Trophoblast cell (in vitro differentiated cells and primary cell): Measurements from ENCODE around the gene MRPS31.

Experiments
- DNase-seq, 2 donors: peaks; one replicate each; pipeline ENCODE4 v3.0.0-alpha.2; 2016
- H2AFZ ChIP-seq: 2 replicates; pipeline ENCODE4 v1.6.1; 2013; ENCODE audit warnings: low read length, moderate library complexity, mild to moderate bottlenecking; ENCODE audit not compliant: insufficient read depth, poor library complexity
- H2AK5ac ChIP-seq: 2 replicates; pipeline ENCODE4 v1.6.1; 2013; ENCODE audit warnings: mild to moderate bottlenecking, low read length
- H2BK120ac ChIP-seq: 2 replicates; pipeline ENCODE4 v1.6.1; 2013; ENCODE audit warnings: low read length, mild to moderate bottlenecking, moderate library complexity; ENCODE audit not compliant: insufficient read depth, poor library complexity
- H2BK12ac ChIP-seq: 2 replicates; pipeline ENCODE4 v1.6.1; 2013; ENCODE audit warnings: mild to moderate bottlenecking, low read length, moderate library complexity
- H2BK5ac ChIP-seq: 2 replicates; pipeline ENCODE4 v1.6.1; 2013; ENCODE audit warnings: low read length, low read depth, moderate library complexity, mild to moderate bottlenecking; ENCODE audit not compliant: poor library complexity
- H3K14ac ChIP-seq: 2 replicates; pipeline ENCODE4 v1.6.1; 2013; ENCODE audit warnings: mild to moderate bottlenecking, low read length
- H3K18ac ChIP-seq: 2 replicates; pipeline ENCODE4 v1.6.1; 2013; ENCODE audit warnings: mild to moderate bottlenecking, low read length
- H3K23ac ChIP-seq: 2 replicates; pipeline ENCODE4 v1.6.1; 2013; ENCODE audit warnings: low read length
- H3K27ac ChIP-seq: 2 replicates; pipeline ENCODE4 v1.5.1; 2013; ENCODE audit warnings: low read depth, mild to moderate bottlenecking, inconsistent platforms, low read length, moderate library complexity
- H3K27me3 ChIP-seq: 2 replicates; pipeline ENCODE4 v1.6.1; 2013; ENCODE audit warnings: inconsistent platforms, mild to moderate bottlenecking, low read length, moderate library complexity; ENCODE audit not compliant: insufficient read depth
- H3K36me3 ChIP-seq, 2 experiments: 1 replicate in 1 of 2; 2 replicates in 1 of 2; pipeline ENCODE4 v1.6.1; 2013; ENCODE audit warnings: low read length in 2 of 2, mild to moderate bottlenecking in 2 of 2, moderate library complexity in 1 of 2; ENCODE audit not compliant: insufficient read depth in 2 of 2, control insufficient read depth in 1 of 2
- H3K4ac ChIP-seq: 2 replicates; pipeline ENCODE4 v1.6.1; 2013; ENCODE audit warnings: low read depth, mild to moderate bottlenecking, low read length, moderate library complexity
- H3K4me1 ChIP-seq, 2 experiments: 1 replicate in 1 of 2; 2 replicates in 1 of 2; pipeline ENCODE4 v1.6.1; 2013; ENCODE audit warnings: low read length in 2 of 2, mild to moderate bottlenecking in 2 of 2, moderate library complexity in 1 of 2; ENCODE audit not compliant: insufficient read depth in 2 of 2, control insufficient read depth in 1 of 2
- H3K4me2 ChIP-seq: 2 replicates; pipeline ENCODE4 v1.6.1; 2013; ENCODE audit warnings: inconsistent platforms, mild to moderate bottlenecking, low read length, moderate library complexity
- H3K4me3 ChIP-seq: 2 replicates; pipeline ENCODE4 v1.5.1; 2013; ENCODE audit warnings: mild to moderate bottlenecking, low read depth, low read length, inconsistent platforms
- H3K79me1 ChIP-seq: one replicate; pipeline ENCODE4 v1.6.1; 2013; ENCODE audit warnings: low read length
- H3K79me2 ChIP-seq: 2 replicates; pipeline ENCODE4 v1.6.1; 2013; ENCODE audit warnings: low read length, mild to moderate bottlenecking; ENCODE audit not compliant: control insufficient read depth, insufficient read depth, poor library complexity
- H3K9ac ChIP-seq: 2 replicates; pipeline ENCODE4 v1.6.1; 2013; ENCODE audit warnings: mild to moderate bottlenecking, low read length
- H3K9me3 ChIP-seq: 2 replicates; pipeline ENCODE4 v1.6.1; 2013; ENCODE audit warnings: low read depth, mild to moderate bottlenecking, control low read depth, inconsistent platforms, low read length; ENCODE audit not compliant: insufficient read depth
- H4K12ac ChIP-seq: 2 replicates; pipeline ENCODE4 v1.6.1; 2013; ENCODE audit warnings: low read depth, mild to moderate bottlenecking, low read length, moderate library complexity
- H4K8ac ChIP-seq: 2 replicates; pipeline ENCODE4 v1.6.1; 2013; ENCODE audit warnings: low read depth, mild to moderate bottlenecking, low read length, moderate library complexity
- H4K91ac ChIP-seq: one replicate; pipeline ENCODE4 v1.6.1; 2013; ENCODE audit warnings: low read depth, mild to moderate bottlenecking, low read length, moderate library complexity
- WGBS: extraction: QIAGEN DNeasy Blood & Tissue Kit; methylation state at CpG from one replicate; pipeline ENCODE4 v1.1.7; 2013; ENCODE audit warnings: missing lambda C conversion rate; ENCODE audit not compliant: insufficient read length, insufficient coverage; ENCODE audit errors: extremely low coverage; 5-methylcytosine and 5-hydroxymethylcytosine counted together

The MRPS31 gene

DNA sequence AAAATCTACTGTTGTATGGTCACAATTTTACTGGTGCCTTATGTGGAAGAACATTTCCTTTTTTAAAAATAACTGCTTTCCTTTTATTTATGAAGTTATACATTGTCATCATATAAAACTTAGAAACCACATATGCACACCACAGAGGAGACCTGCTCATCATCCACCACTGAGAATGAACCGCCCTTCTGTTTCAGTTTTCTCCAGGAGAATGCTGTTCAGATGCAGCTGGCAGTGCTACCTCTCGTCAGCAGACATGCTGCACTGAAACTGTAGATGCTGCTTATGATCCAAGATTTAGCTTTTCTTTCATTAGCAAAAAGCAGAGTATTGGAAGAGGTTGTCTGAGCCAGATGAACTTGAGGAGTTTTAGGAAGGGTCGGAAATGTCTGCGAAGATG, 28.5 kb upstream of the MRPS31 start:
- H3K14ac ChIP-seq: no peak overlapping the region

GRCh38 chr13:40798380-40798779, 27.4 kb upstream of the MRPS31 start:
- no peak for DNase-seq
- no peak overlapping the region for H2BK12ac ChIP-seq
- H3K4me2 ChIP-seq: no peak overlapping the region
- H3K14ac ChIP-seq: no peak overlapping the region
- no peak overlapping the region for H2BK120ac ChIP-seq
- no peak overlapping the region for H4K91ac ChIP-seq
- no peak overlapping the region for H3K4me3 ChIP-seq
- H3K27me3 ChIP-seq: no peaks in the 10 kb centered on the region
- peaks cover 17 to 30% of the 10 kb centered on the region in 2 experiments for H3K36me3 ChIP-seq
- no peak overlapping the region for H4K8ac ChIP-seq
- peaks cover 2 to 4% of the 10 kb centered on the region in 2 experiments for H3K4me1 ChIP-seq
- peaks cover 3% of the 10 kb centered on the region for H3K9me3 ChIP-seq
- H3K4ac ChIP-seq: no peak overlapping the region
- no peak overlapping the region for H4K12ac ChIP-seq
- H2AK5ac ChIP-seq: no peak overlapping the region
- no peak overlapping the region for H2AFZ ChIP-seq
- no peak overlapping the region for H3K18ac ChIP-seq
- no peak overlapping the region for H3K23ac ChIP-seq
- H3K79me1 ChIP-seq: no peaks in the 10 kb centered on the region
- no peak overlapping the region for H2BK5ac ChIP-seq
- H3K79me2 ChIP-seq: no peaks in the 10 kb centered on the region
- no CpG with 5 or more reads among the region's 9 CpGs for WGBS
- no peak overlapping the region for H3K27ac ChIP-seq
- no peak overlapping the region for H3K9ac ChIP-seq

More for the DNA sequence above, 28.5 kb upstream of the MRPS31 start:
- Histone ChIP-seq H3K9ac (no peak overlapping the region), H4K91ac (no peak overlapping the region), H2AK5ac (no peak overlapping the region), H4K12ac (no peak overlapping the region), H3K79me1 (no peaks in the 10 kb centered on the region), H3K9me3 (peaks cover 1% of the 10 kb centered on the region), H3K27ac (no peak overlapping the region), H4K8ac (no peak overlapping the region), H2BK120ac (no peak overlapping the region), H3K36me3 (peaks cover 17 to 25% of the 10 kb centered on the region in 2 experiments), H2AFZ (no peak overlapping the region), H3K27me3 (no peaks in the 10 kb centered on the region), H3K4me2 (no peak overlapping the region), H3K4me3 (no peak overlapping the region), H3K18ac (no peak overlapping the region), H2BK5ac (no peak overlapping the region), H3K79me2 (no peaks in the 10 kb centered on the region), H2BK12ac (no peak overlapping the region), H3K4ac (no peak overlapping the region), H3K4me1 (peaks cover 2 to 4% of the 10 kb centered on the region in 2 experiments), H3K23ac (no peak overlapping the region)
- no peak for DNase-seq
- no CpG with 5 or more reads among the region's 4 CpGs for WGBS

DNA sequence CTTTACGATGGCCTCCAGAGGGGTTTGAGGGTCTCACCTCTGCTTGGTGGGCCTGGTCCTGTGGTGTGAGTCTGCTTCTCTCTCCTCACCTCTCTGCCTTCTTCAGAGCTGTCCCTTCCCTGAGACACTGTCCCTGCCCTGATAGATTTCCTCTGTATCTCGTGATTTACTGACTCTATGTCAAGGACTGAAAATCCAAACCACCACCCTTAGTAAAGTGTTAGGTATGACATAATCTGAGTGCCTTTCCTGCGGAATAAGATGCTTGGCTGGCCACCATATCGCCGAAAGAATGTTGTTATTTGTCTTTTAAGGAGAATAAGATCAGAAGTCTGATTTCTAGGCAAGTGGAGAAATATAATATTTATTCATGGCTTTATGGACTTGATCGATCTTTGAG, 25.7 kb upstream of the MRPS31 start:
- H4K8ac ChIP-seq: no peak overlapping the region
- H4K91ac ChIP-seq: no peak overlapping the region
- H3K27ac ChIP-seq: no peak overlapping the region
- H2AFZ ChIP-seq: no peak overlapping the region
- no peak overlapping the region for H3K18ac ChIP-seq
- peaks cover 17 to 31% of the 10 kb centered on the region in 2 experiments for H3K36me3 ChIP-seq
- peaks cover 2 to 4% of the 10 kb centered on the region in 2 experiments for H3K4me1 ChIP-seq
- no peak overlapping the region for H2BK120ac ChIP-seq
- no peaks in the 10 kb centered on the region for H3K79me2 ChIP-seq
- no peak overlapping the region for H4K12ac ChIP-seq
- H3K4me3 ChIP-seq: no peak overlapping the region
- peaks cover 5% of the 10 kb centered on the region for H3K9me3 ChIP-seq
- no peak overlapping the region for H3K14ac ChIP-seq
- H2AK5ac ChIP-seq: no peak overlapping the region
- H3K4me2 ChIP-seq: no peak overlapping the region
- DNase-seq: peak in 1 of 2 donors; percentile 69
- H3K23ac ChIP-seq: no peak overlapping the region
- WGBS: no CpG with 5 or more reads among the region's 6 CpGs
- H2BK5ac ChIP-seq: no peak overlapping the region
- no peak overlapping the region for H3K4ac ChIP-seq
- no peaks in the 10 kb centered on the region for H3K27me3 ChIP-seq
- no peaks in the 10 kb centered on the region for H3K79me1 ChIP-seq
- H2BK12ac ChIP-seq: no peak overlapping the region
- no peak overlapping the region for H3K9ac ChIP-seq

DNA sequence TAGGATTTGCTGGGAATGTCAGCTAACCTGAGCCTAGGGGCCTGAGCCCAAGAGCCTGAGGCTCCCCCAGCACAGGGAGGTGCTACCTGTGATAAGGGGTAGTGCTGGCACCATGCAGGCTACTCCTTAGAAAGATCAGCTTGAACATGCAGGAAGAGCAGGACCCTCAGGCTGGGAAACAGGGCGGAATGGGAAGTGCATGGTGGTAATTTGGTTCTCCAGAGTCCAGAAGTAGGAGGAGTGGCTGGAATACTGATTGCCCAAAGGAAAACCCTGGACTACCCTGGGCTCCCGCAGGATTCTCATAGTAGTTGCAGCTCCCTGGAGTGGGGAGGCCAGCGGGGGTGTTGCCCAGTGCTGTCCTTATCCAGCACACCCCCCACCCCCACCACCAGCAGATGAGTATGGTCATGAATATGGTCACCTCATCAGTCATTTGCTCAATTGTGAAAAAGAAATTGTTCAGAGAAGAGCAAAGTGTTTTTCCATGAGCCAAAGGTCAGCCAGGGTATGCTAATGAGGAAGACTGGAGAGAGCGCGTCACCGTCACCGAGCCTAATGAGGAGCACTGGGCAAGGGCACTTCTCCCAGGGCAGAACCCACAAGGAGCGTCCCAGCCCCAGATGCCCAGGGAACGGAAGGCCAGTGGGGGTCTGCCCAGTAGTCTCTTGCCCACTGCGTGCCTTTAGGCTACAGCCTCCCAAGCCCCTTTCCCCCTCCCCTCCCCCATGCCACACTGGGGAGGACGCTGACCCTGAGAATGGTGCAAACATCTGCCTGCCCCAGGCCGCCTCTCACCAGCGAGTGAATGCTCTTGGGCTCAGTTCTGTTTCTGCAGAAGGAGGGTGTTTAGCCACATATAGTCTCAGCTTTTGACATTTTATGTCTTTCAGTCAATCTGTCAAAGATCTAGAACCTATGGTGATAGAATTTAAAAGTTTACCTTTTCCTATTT, 23.7 kb upstream of the MRPS31 start:
- Histone ChIP-seq H3K23ac (no peak overlapping the region), H3K9ac (no peak overlapping the region), H3K9me3 (peaks cover 5% of the 10 kb centered on the region), H2BK5ac (no peak overlapping the region), H2AFZ (no peak overlapping the region), H4K8ac (no peak overlapping the region), H3K4ac (no peak overlapping the region), H4K91ac (no peak overlapping the region), H3K14ac (no peak overlapping the region), H2BK120ac (no peak overlapping the region), H3K27me3 (no peaks in the 10 kb centered on the region), H3K27ac (no peak overlapping the region), H3K4me1 (peaks cover 2 to 5% of the 10 kb centered on the region in 2 experiments), H4K12ac (no peak overlapping the region), H2AK5ac (no peak overlapping the region), H3K79me2 (peaks cover 2% of the 10 kb centered on the region), H3K36me3 (peaks cover 14 to 23% of the 10 kb centered on the region in 2 experiments), H3K4me2 (no peak overlapping the region), H3K18ac (no peak overlapping the region), H3K79me1 (peaks cover 3% of the 10 kb centered on the region), H3K4me3 (no peak overlapping the region), H2BK12ac (no peak overlapping the region)
- peak; percentile 96 to 98 for DNase-seq
- no CpG with 5 or more reads among the region's 13 CpGs for WGBS
